HL-60 (cell line): ENCODE measurements around the gene MAPKAPK2.

Source experiments
- DNase-seq, 2 experiments: peaks; one replicate each; pipeline ENCODE4 v3.0.0-alpha.2; 2010 to 2020; ENCODE audit warnings: low read depth in 1 of 2, low spot score in 1 of 2
- H3K27ac ChIP-seq: fragments of 250-450 bp; sonication (Bioruptor Pico); replicated peaks from 2 replicates; pipeline ENCODE4 v1.5.1; 2020; ENCODE audit warnings: mild to moderate bottlenecking, moderate library complexity
- H3K27me3 ChIP-seq: fragments of 250-450 bp; sonication (Bioruptor Pico); 2 replicates; pipeline ENCODE4 v1.5.1; 2021; ENCODE audit warnings: mild to moderate bottlenecking, moderate library complexity; ENCODE audit not compliant: insufficient read depth, poor library complexity, severe bottlenecking
- H3K4me3 ChIP-seq: replicated peaks from 2 replicates; pipeline ENCODE4 v1.5.1; 2011; ENCODE audit warnings: mild to moderate bottlenecking, control low read depth, low read length; ENCODE audit not compliant: insufficient read depth
- GABPA ChIP-seq: IDR thresholded peaks from 2 replicates; pipeline ENCODE4 v1.6.1; 2012; ENCODE audit warnings: low read depth
- POLR2AphosphoS5 ChIP-seq: IDR thresholded peaks from 2 replicates; pipeline ENCODE4 v1.6.1; 2012; ENCODE audit warnings: low read depth
- SPI1 ChIP-seq: IDR thresholded peaks from 2 replicates; pipeline ENCODE4 v1.6.1; 2012; ENCODE audit warnings: low read depth, mild to moderate bottlenecking, borderline replicate concordance
- TF ChIP-seq, protein P1 (sequence below): IDR thresholded peaks from one replicate; pipeline ENCODE4 v1.5.1; 2011; ENCODE audit warnings: low read length, control low read depth, inconsistent platforms; ENCODE audit not compliant: insufficient read depth
- TF ChIP-seq, protein P2 (sequence below): IDR thresholded peaks from 2 replicates; pipeline ENCODE4 v1.6.1; 2012; ENCODE audit warnings: low read depth; ENCODE audit not compliant: insufficient replicate concordance

Gene MAPKAPK2

DNA sequence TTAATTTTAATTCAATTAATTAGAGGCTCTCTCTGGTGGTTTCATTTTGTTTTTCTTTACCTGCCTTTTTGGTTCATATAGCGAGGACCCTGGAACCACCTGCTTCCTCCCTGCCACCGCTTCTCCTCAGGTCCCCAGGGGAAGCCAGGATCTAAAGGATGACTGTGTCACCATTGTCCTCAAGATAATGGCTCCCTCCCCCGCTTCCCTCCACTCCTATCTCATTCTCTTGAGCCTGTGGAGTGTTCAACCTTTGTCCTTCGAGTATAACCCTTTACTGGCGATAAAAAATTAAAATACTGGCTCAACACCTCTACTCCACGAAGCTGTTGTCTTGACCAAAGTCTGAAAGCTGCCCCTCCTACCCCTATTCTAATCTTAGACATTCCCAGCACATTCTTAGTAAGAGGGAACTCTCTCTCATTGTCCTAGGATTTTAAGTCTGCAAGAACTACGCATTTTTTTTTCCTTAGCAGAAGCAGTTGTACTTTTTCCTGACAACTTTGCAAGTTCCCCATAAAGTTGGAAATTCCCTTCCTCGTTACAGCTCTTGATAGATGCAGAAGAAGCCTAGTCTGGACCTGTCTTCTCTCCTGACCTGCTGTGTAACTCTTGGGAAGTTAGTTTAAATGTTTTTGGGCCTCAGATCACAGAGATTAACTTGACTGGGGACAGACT lies 12.6 kb upstream of the MAPKAPK2 start:
- TF ChIP-seq, protein P1, sequence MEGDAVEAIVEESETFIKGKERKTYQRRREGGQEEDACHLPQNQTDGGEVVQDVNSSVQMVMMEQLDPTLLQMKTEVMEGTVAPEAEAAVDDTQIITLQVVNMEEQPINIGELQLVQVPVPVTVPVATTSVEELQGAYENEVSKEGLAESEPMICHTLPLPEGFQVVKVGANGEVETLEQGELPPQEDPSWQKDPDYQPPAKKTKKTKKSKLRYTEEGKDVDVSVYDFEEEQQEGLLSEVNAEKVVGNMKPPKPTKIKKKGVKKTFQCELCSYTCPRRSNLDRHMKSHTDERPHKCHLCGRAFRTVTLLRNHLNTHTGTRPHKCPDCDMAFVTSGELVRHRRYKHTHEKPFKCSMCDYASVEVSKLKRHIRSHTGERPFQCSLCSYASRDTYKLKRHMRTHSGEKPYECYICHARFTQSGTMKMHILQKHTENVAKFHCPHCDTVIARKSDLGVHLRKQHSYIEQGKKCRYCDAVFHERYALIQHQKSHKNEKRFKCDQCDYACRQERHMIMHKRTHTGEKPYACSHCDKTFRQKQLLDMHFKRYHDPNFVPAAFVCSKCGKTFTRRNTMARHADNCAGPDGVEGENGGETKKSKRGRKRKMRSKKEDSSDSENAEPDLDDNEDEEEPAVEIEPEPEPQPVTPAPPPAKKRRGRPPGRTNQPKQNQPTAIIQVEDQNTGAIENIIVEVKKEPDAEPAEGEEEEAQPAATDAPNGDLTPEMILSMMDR: no peak
- no peaks in the 10 kb centered on the region for H3K27me3 ChIP-seq
- no peak overlapping the region for H3K4me3 ChIP-seq
- no peak overlapping the region for H3K27ac ChIP-seq
- no peak for DNase-seq

GRCh38 chr1:206672844-206673758 lies 11.6 kb upstream of the MAPKAPK2 start:
- no peak overlapping the region for H3K27ac ChIP-seq
- TF ChIP-seq, protein P2, sequence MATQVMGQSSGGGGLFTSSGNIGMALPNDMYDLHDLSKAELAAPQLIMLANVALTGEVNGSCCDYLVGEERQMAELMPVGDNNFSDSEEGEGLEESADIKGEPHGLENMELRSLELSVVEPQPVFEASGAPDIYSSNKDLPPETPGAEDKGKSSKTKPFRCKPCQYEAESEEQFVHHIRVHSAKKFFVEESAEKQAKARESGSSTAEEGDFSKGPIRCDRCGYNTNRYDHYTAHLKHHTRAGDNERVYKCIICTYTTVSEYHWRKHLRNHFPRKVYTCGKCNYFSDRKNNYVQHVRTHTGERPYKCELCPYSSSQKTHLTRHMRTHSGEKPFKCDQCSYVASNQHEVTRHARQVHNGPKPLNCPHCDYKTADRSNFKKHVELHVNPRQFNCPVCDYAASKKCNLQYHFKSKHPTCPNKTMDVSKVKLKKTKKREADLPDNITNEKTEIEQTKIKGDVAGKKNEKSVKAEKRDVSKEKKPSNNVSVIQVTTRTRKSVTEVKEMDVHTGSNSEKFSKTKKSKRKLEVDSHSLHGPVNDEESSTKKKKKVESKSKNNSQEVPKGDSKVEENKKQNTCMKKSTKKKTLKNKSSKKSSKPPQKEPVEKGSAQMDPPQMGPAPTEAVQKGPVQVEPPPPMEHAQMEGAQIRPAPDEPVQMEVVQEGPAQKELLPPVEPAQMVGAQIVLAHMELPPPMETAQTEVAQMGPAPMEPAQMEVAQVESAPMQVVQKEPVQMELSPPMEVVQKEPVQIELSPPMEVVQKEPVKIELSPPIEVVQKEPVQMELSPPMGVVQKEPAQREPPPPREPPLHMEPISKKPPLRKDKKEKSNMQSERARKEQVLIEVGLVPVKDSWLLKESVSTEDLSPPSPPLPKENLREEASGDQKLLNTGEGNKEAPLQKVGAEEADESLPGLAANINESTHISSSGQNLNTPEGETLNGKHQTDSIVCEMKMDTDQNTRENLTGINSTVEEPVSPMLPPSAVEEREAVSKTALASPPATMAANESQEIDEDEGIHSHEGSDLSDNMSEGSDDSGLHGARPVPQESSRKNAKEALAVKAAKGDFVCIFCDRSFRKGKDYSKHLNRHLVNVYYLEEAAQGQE: peak; percentile 69
- TF ChIP-seq SPI1: peak; percentile 55; the same call in 1 of the 2 replicates
- no peak for TF ChIP-seq GABPA
- DNase-seq: peak in 1 of 2 experiments; percentile 49
- no peak overlapping the region for H3K4me3 ChIP-seq
- no peaks in the 10 kb centered on the region for H3K27me3 ChIP-seq

GRCh38 chr1:206674236-206674635 lies 10.5 kb upstream of the MAPKAPK2 start:
- Histone ChIP-seq H3K4me3 (no peak overlapping the region), H3K27me3 (no peaks in the 10 kb centered on the region), H3K27ac (no peak overlapping the region)
- no peak for TF ChIP-seq GABPA
- TF ChIP-seq SPI1: no peak
- TF ChIP-seq, protein P2: no peak
- no peak for DNase-seq

- DNase-seq: no peak
- no peak for TF ChIP-seq SPI1
- no peak for TF ChIP-seq POLR2AphosphoS5
- TF ChIP-seq, protein P2: no peak
- TF ChIP-seq GABPA: no peak
- TF ChIP-seq, protein P1: no peak
- Histone ChIP-seq H3K4me3 (no peak overlapping the region), H3K27me3 (no peaks in the 10 kb centered on the region), H3K27ac (no peak overlapping the region)
These were observed 9.9 kb upstream of the MAPKAPK2 start for GRCh38 chr1:206674745-206675175.
